ENCODE results near the gene SOCS1.

The SOCS1 gene

DNA sequence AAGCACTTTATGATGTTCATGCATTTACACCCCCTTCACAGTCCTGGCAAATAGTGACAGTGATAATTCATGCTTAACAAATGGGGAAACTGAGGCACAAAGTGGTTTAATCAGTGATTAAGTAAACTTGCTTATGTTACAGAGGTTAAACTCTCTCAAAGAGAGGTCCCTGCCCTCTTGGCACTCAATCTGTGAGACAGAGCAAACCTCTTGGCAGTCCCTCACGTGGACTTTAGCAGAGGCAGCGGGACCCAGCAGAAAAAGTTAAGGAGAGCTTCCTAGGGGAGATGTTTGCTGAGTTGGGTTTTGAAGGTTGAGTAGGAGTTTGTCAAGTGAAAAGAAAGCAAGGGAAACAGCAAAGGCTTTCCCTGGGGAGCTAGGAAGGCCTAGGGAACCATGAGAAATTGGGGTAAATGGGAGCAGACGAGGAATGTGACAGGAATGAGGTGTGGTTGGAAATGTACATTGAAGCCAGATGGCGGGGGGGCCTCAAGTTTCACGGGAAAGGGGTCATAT lies 10.7 kb downstream of the SOCS1 start:
- DNase-seq (ENCODE audit: low spot score), result no peak

DNA sequence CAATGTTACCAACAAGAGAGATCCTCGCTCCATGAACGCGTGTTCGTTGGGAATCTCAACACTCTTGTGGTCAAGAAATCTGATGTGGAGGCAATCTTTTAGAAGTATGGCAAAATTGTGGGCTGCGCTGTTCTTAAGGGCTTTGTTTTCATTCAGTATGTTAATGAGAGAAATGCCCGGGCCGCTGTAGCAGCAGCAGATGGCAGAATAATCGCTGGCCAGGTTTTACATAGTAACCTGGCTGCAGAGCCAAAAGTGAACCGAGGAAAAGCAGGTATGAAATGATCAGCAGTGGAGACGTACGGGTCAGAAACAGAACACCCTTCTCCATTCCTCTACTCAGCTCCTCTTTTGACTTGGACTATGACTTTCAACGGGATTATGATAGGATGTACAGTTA lies 13.3 kb downstream of the SOCS1 start:
- no peak for DNase-seq (ENCODE audit: low spot score)

DNA sequence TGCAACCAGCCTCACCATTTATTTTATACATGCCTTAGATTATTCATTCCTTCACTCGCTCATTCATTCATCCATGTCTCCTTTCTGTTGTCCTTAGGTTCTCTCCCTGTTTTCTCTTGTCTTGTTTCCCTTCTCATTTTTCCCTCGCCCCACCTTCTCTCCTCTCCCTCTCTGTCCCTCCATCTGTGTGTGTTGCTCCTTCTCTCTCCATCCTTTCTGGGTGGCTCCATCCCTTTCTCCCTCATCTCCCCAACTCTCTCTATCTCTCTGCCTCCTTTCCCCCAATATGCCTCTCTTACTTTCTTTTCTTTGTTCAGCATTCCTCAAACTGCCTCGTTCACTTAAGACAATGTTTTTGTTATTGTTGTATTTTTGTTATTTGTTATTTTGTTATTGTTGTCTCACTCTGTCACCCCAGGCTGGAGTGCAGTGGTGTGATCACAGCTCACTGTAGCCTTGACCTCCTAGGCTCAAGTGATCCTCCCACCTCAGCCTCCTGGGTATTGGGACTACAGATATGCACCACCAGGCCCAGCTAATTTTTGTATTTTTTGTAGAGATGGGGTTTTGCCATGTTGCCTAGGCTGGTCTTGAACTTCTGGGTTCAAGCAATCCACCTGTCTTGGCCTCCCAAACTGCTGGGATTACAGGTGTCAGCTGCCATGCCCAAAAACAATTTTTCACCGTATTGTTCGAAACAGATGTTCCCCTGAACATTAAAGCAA lies 14.4 kb downstream of the SOCS1 start:
- DNase-seq (ENCODE audit: low spot score), result no peak

DNA sequence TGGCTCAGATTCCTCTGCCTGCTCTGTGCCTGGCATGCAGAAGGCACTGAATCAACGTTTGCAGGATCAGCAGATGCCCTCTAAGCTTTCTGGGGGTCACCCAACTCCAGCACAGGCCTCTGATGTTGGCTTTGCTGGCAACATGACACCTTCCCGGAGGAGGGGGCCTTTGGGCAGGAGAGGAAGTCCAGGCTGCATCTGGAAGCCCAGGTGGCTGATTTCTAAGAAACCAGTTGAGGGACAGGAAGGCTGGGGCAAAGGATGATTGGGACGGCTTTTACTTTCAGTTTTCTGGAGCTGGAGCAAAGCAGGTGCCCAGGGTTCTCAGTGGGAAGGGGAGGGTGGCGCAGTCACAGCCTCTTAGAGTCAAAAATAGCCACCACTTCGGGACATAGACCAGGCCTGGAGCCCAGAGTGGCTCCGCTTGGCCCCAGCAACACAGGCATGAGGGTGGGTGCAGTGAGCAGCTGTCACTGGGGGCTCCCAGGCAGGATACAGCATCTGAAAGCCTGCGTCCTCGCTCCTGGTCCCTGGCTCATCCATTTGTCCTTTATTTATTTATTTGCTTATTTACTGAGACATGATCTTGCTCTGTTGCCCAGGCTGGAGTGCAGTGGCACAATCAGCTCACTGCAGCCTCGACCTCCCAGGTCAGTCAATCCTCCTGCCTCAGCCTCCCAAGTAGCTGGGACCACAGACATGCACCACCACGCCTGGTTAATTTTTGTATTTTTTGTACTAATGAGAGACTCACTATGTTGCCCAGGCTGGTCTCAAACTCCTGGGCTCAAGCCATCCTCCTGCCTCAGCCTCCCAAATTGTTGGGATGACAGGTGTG lies 15.1 kb downstream of the SOCS1 start:
- DNase-seq (ENCODE audit: low spot score), result no peak

DNA sequence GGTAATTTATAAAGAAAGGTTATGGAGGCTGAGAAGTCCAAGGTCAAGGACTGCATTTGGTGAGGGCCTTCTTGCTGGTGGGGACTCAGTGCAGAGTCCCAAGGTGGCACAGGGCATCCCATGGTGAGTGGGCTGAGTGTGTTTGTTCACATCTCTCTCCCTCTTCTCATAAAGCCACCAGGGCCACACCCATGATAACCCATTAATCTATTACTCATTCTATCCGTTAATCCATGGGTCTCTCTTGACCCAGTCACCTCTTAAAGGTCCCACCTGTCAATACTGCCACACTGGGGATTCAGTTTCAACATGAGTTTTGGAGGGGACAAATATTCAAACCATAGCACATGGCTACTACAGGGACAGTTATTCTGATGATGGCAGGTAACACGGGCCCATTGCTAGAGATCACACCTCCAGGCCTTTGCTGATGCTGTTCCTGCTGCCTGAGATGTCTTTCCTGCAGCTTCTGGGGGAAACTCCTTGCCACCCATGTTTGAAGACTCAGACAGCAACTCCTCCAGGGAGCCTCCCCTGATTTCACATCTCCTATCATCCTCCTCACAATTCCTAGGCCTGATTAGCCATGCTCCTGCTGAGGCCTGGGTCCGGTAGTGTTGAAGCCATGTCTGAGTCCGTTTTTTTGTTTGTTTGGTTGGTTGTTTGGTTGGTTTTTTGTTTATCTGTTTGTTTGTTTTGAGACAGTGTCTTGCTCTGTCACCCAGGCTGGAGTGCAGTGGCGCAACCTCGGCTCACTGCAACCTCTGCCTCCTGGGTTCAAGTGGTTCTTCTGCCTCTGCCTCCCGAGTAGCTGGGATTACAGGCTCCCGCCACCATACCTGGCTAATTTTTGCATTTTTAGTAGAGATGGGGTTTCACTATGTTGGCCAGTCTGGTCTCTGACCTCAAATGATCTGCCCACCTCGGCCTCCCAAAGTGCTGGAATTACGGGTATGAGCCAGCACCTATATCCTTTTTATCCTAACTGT lies 16.1 kb downstream of the SOCS1 start:
- DNase-seq (ENCODE audit: low spot score), result no peak

DNA sequence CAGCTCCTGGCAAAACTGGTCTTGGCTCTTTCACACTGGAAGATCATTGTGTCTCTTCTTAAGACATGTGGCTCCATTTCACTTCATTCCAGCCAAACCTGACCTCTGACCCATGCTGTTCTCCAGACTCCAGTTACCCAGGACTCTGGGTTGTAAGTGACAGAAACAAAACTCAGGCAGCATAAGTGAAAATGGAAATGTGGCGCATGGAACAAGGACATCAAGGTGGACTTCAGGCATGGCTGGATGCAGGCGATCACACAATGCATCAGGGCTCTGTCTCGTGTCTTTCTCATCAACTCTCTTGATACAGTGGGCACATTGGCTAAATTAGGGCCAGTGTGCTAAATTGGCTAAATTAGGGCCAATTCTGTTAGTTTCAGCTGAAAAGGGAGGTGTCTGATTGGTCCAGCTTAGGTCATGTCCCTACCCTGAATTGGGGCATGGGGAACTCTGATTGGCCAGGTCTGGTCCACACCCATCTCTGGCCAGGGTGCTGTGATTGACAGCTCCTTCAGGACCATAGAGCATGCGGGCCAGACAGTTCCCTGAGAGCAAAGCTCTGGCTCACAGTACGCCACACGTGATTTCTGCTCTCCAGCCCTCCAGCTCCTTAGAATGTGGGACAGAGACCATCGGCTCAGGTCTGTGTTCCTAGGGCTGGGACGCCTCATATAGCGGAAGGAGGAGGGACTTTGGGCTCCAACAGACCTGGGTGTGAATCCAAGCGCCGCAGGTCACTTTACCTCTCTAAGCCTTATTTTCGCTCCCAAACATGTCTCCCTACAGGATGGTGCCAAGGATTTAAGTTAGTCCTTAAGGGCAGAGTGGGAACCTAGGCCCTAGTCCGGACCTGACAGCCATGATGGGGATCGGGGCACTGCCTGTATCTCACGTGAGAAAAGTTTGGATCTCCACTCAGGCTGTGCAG lies 17.5 kb downstream of the SOCS1 start:
- no peak for DNase-seq (ENCODE audit: low spot score)

DNA sequence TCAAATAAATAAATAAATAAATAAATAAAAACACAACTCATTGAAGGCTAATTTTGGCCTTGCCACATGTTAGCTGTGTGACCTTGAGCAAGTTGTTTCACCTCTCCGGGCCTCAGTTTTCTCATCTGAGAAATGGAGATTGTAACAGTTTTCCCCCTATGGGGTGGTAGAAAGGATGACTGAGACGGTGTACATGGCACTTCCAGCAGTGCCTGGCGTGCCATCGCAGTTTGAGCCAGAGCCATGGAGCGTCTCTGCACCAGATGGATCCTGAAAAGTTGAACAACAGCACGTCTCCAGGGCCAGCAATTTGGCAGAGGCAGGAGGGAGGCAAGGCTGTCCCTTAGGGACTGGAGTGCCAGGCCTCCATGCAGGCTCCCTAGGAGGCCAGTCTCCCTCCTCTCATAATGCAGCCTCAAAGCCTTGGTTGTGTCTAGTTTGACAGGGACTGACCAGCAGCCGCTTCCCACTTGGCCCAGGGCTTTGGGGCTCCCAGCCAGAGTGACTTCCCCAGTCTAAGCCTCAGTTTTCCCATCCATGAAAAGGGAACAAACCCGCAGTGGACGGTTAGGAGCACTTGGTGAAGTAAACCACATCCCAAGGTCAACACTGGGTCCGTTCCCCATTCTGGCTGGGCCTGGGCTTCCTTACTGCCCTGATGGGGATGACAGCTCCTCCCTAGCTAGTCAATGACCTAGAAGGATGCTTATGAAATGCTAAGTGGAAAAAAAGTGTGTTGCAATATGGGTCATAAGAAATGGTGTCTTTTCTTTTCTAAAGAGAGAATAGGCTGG lies 19.3 kb downstream of the SOCS1 start:
- no peak for DNase-seq (ENCODE audit: low spot score)

DNA sequence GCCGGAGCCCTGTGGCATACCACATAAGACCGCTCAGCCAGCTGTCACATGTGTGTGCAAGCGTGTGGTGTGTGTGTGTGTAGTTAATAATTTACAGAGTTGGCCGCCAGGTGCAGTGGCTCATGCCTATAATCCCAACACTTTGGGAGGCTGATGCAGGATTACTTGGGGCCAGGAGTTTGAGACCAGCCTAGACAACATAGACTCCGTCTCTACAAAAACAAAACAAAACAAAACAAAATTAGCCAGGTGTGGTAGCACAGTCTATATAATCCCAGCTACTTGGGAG lies 20.4 kb downstream of the SOCS1 start:
- no peak for DNase-seq (ENCODE audit: low spot score)

DNA sequence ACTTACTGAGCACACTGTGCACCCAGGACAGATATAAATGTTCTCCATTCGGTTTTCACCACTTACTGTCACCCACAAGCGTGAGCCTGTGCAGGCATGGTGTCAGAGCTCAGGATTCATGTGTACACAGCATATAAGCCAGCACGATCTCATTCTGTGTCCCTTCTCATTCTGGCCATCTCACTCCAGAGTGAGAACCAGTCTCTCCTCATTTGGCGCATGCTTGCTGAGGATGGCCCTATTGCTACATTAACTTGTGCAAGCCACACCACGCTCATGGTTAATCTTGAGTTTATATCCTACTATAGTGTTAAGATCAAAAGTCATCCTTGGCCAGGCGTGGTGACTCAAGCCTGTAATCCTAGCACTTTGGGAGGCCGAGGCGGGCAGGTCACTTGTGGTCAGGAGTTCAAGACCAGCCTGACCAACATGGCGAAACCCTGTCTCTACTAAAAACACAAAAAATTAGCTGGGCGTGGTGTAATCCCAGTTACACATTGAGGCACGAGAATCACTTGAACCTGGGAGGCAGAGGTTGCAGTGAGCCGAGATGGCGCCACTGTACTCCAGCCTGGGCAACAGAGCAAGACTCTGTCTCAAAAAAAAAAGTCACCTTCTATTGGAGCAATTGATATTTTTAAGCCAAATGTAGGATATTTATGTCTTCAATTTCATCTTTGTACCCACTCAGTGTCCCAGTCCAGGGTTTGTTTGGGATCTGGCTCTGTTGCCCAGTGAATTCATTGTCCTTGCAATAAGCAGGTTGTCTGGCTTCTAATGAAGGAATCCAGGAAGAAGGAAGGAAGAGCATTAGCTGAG lies 20.9 kb downstream of the SOCS1 start:
- no peak for DNase-seq (ENCODE audit: low spot score)

DNA sequence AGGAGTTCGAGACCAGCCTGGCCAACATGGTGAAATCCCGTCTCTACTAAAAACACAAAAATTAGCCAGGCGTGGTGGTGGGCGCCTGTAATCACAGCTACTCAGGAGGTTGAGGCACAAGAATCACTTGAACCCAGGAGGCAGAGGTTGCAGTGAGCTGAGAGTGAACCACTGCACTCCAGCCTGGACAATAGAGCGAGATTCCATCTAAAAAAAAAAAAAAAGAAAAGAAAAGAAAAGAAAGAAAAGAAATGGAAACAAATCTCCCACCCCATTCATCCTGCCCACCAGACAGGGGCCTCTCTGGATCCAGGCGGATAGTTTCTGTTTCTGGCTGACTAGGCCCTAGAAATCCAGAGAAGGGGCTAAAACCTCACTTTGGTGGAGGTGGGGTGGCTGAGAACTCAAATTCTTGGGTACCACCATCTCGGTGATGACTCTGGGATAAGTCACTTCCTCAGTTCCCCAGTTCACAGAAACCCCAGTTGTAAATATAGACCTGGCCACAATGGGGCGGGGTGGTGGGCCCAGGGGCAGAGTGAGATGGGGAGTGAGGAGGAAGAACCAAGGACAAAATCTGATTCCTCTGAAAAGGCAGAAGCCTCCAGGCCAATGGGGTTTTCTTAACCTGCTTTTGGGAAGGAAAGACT lies 22.2 kb downstream of the SOCS1 start:
- DNase-seq (ENCODE audit: low spot score), result no peak

DNA sequence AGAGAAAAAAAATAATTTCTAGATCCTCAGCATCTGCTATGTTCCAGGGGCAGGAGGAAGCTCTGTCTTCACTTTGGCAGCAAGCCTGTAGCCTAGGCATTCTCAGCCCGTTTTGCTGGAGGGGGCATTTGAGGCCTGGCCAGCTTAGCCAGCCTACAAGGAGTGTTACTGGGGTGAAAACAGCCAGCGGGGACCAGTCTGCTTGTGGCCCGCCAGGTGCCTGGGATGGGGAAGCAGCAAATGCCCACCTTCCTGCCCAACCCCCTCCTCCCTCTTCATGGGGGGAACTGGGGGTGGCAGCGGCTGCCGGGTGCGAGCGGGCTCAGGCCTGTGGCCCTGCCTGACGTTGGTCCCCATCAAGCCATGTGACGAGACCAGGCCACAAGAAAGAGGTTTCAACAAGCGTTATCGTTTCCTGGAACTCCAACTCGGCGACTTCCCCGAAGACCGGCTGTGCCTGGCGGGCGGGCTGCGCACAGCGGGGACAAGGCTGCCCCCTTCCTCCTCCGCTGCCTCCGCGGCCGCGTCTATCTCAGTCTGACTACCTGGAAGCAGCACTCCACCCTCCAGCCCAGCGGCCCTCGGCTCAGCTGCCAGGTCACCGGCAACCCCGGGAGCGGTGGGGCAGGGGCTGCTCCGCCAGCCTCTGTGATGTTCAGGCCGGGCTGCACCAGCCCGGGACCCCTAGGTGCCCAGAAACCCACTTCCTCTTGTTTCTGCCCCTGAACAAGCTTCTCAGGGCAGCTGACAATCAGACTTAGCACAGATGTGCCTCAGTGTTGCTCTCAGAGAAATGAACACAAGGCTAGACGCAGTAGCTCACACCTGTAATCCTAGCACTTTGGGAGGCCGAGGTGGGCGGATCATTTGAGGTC lies 22.9 kb downstream of the SOCS1 start:
- no peak for DNase-seq (ENCODE audit: low spot score)

DNA sequence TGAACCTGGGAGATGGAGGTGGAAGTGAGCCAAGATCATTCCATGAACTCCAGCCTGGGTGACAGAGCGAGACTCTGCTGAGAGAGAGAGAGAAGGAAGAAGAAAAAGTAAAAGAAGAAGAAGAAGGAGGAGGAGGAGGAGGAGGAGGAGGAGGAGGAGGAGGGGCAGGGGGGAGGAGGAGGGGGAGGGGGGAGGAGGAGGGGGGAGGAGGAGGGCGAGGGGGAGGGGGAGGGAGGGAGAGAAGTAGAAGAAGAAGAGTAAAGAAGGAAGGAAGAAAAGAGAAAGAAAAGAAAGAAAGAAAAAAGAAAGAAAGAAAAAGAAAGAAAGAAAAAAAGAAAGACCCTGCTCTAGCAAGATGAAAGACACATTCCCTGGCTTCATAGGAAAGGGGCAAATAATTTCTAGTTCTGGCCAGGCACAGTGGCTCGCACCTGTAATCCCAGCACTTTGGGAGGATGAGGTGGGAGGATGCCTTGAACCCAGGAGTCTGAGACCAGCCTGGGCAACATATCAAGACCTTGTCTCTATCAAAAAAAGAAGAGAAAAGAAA lies 23.6 kb downstream of the SOCS1 start:
- no peak for DNase-seq (ENCODE audit: low spot score)

DNA sequence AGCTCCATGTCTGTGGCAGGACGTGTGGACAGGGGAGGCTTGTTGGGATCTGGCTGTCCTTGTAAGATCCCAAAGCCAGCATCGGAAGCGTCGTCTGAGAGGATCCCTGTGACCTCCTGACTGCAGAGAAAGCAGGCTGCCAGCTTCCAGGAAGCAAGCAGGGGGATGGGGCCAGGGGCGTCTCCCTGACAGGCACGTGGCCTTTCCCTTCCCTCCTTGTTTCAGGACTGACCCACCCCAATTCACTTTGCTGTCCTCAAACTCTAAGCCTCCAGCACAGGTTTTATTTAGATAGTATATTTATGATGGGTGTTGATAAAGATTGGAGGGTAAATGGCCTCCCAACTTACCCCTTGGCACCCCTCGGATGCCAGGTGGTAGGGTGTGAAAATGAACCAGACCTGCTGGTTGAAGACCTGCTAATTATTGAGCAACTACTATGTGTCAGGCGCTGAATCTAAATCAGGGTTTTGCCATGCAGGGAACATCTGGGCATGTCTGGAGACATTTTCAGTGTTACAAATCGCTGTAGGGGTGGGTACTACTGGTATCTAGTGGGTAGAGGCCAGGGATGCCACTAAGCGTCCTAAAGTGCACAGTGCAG lies 24.5 kb downstream of the SOCS1 start:
- no peak for DNase-seq (ENCODE audit: low spot score)

DNA sequence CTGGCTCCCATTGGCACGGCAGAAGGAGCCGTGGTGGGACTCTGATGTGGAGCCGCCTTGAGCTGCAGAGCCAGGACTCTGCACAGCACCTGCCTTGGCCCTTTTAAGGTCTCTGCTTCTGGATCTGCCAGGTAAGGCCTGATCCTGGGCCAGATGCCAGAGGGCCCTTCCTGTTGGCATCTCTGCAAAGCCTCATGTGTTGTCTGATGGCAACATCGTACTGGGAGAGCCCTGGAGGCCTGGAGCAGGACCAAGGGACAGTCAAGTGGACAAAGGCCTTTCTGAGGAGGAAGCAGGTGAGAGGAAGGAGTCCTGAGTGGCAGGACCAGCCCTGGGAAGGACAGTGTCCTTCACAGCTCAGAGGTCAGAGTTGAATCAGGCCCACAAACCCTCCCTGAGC lies 26.1 kb downstream of the SOCS1 start:
- no peak for DNase-seq (ENCODE audit: low spot score)

DNA sequence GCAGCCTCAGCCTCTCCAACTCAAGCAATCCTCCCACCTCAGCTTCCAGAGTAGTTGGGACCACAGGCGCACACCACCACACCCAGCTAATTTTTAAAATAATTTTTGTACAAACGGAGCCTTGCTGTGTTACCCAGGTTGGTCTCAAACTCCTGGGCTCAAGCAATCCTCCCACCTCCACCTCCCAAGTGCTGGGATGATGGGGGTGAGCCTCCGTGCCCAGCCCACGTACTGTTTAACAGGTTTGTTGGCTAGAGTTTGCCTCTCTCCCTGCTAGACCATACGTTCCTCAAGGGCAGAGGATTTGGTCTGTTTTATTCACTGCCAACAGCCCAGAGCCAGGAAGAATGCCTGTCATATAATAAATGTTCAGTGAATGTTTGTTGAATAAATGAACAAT lies 26.6 kb downstream of the SOCS1 start:
- no peak for DNase-seq (ENCODE audit: low spot score)

DNA sequence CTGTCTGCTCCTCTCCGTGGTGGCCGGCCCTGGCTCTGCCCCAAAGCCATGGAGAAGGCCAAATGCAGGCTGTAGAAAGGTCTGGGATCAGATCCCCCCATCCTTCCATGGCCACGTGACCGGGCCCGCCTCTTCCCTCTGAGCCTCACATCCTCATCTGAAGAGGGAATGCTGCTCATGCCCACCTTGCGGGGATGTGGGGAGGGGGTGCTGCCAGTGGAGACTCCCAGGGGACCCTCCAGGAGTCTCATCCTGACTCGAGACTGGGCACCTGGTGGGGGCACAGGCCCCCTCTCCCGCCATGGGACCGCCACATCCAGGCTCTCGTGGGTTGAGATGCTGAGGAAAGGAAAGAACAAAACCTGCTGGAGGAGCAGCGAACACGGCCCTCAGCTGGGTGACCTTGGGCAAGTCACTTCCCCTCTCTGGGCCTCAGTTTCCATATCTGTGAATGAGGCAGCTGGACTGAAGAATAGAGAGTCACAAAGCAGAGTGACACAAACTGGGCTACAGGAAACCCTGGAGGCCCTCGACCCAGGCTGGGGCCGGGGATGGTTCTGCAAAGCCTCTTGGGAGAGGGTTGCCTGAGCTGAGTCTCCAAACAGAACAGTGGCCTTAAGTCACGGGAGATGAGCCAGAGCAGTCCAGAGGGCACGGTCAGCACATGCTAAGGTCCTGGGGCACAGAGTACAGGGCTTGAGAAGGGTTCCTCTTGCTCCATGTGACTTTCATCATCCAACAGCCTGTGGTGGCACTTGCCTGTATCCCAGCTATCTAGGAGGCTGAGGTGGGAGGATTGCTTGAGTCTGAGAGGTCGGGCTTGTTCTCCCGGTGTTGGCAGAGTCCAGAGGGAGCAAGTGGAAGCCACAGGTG lies 30.1 kb downstream of the SOCS1 start:
- peak; percentile 17 for DNase-seq (ENCODE audit: low spot score)

Measured in AG20443 (cell line).